ENCODE results near the gene CRYL1. TPM values are rescaled to one million over a fixed set of nuclear protein-coding genes. Genes with fewer than 3 reads are reported as not detected.

CRYL1 gene
- total RNA-seq, 2 donors from 2014 or later = 64.6 to 144 TPM

- H3K27ac ChIP-seq = no peak overlapping the region
- no peaks in the 10 kb centered on the region for H3K9me3 ChIP-seq
- H3K4me3 ChIP-seq = no peak overlapping the region
- intact Hi-C loops (cut with DNase I) = no loop called here
- no peak for TF ChIP-seq CTCF (IDR thresholded peaks at IDR 0.05)
- no peaks in the 10 kb centered on the region for H3K36me3 ChIP-seq
- no peaks in the 10 kb centered on the region for H3K4me1 ChIP-seq
- no peak overlapping the region for H3K9ac ChIP-seq (ENCODE audit: low read depth in 2 of 2, low read length in 2 of 2)
- no peaks in the 10 kb centered on the region for H3K27me3 ChIP-seq
- DNase-seq = no peak
Observed at GRCh38 chr13:20383058-20383457, 142.6 kb downstream of the CRYL1 start.

DNA sequence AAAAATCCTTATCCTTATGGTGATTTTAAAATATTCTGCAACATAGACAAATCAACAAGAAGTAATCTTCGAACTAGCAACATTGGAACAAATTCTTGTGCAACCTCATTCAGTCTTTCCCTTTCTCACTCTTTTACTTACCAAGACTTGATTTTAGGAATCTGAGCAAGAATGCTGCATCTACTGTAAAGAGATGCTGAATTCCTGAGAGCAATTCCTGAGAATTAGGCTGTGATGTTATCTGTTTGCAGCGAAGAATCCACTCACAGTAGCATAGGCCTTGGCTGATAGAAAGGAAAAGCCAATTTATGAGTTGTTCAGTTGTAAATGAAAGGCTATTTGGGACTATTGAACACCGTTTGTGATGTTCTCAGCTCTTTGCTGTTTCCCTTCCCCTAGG, 144.3 kb downstream of the CRYL1 start:
- H3K36me3 ChIP-seq = no peaks in the 10 kb centered on the region
- no peak overlapping the region for H3K27ac ChIP-seq
- no peak for DNase-seq
- no peaks in the 10 kb centered on the region for H3K4me1 ChIP-seq
- H3K27me3 ChIP-seq = no peaks in the 10 kb centered on the region
- no peak for TF ChIP-seq CTCF (IDR thresholded peaks at IDR 0.05)
- H3K9me3 ChIP-seq = no peaks in the 10 kb centered on the region
- intact Hi-C loops (cut with DNase I) = no loop called here
- no peak overlapping the region for H3K4me3 ChIP-seq
- H3K9ac ChIP-seq (ENCODE audit: low read depth in 2 of 2, low read length in 2 of 2) = no peak overlapping the region

- no peaks in the 10 kb centered on the region for H3K27me3 ChIP-seq
- H3K4me3 ChIP-seq = no peak overlapping the region
- no peak overlapping the region for H3K27ac ChIP-seq
- TF ChIP-seq CTCF (IDR thresholded peaks at IDR 0.05) = no peak
- H3K9me3 ChIP-seq = no peaks in the 10 kb centered on the region
- H3K4me1 ChIP-seq = no peaks in the 10 kb centered on the region
- no peak overlapping the region for H3K9ac ChIP-seq (ENCODE audit: low read depth in 2 of 2, low read length in 2 of 2)
- intact Hi-C loops (cut with DNase I) = no loop called here
- H3K36me3 ChIP-seq = no peaks in the 10 kb centered on the region
- no peak for DNase-seq
Observed at GRCh38 chr13:20378721-20379120, 146.9 kb downstream of the CRYL1 start.

- intact Hi-C loops (cut with DNase I) = no loop called here
- DNase-seq = no peak
- H3K4me3 ChIP-seq = no peak overlapping the region
- H3K27me3 ChIP-seq = no peaks in the 10 kb centered on the region
- no peaks in the 10 kb centered on the region for H3K9me3 ChIP-seq
- TF ChIP-seq CTCF (IDR thresholded peaks at IDR 0.05) = no peak
- H3K36me3 ChIP-seq = no peaks in the 10 kb centered on the region
- no peak overlapping the region for H3K9ac ChIP-seq (ENCODE audit: low read depth in 2 of 2, low read length in 2 of 2)
- no peaks in the 10 kb centered on the region for H3K4me1 ChIP-seq
- no peak overlapping the region for H3K27ac ChIP-seq
Observed at GRCh38 chr13:20377720-20378119, 147.9 kb downstream of the CRYL1 start.

DNA sequence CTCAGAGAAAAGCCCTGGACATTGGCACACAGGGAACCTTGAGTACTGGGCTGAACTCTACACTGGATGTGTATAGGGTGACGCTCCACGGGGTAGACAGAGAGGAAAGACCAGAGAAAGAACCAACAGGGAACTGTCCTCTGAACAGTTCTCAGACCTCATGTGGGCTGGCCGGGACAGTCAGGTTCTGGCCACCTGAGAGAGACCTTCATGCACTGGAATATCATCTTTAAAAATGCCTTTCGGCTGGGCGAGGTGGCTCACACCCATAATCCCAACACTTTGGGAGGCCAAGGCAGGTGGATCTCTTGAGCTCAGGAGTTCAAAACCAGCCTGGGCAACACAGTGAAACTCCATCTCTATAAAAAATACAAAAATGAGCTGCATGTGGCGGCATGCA, 149.8 kb downstream of the CRYL1 start:
- H3K27me3 ChIP-seq = no peaks in the 10 kb centered on the region
- no peaks in the 10 kb centered on the region for H3K9me3 ChIP-seq
- H3K27ac ChIP-seq = no peak overlapping the region
- H3K9ac ChIP-seq (ENCODE audit: low read depth in 2 of 2, low read length in 2 of 2) = no peak overlapping the region
- DNase-seq = no peak
- no peak overlapping the region for H3K4me3 ChIP-seq
- intact Hi-C loops (cut with DNase I) = no loop called here
- no peak for TF ChIP-seq CTCF (IDR thresholded peaks at IDR 0.05)
- no peaks in the 10 kb centered on the region for H3K36me3 ChIP-seq
- no peaks in the 10 kb centered on the region for H3K4me1 ChIP-seq

- Histone ChIP-seq H3K36me3 (no peaks in the 10 kb centered on the region), H3K27ac (no peak overlapping the region), H3K4me1 (no peaks in the 10 kb centered on the region), H3K9me3 (no peaks in the 10 kb centered on the region), H3K4me3 (no peak overlapping the region), H3K9ac (ENCODE audit: low read depth in 2 of 2, low read length in 2 of 2) (no peak overlapping the region), H3K27me3 (no peaks in the 10 kb centered on the region)
- intact Hi-C loops (cut with DNase I) = no loop called here
- no peak for TF ChIP-seq CTCF (IDR thresholded peaks at IDR 0.05)
- DNase-seq = no peak
Observed at GRCh38 chr13:20373861-20374260, 151.8 kb downstream of the CRYL1 start.

Measured in colonic mucosa (tissue), 4 donors.